Right forelimb (tissue), 1 donor: ENCODE measurements around the gene NRL.
A peak's percentile ranks its signal among the peaks of the same experiment; 100 is the strongest.

Experiments used
- DNase-seq: peaks from one replicate; pipeline ENCODE4 v3.0.0-alpha.2; 2018

The NRL gene

GRCh38 chr14:24098927-24099813 is 15.6 kb downstream of the NRL start:
- no peak for DNase-seq

- no peak for DNase-seq
Measured at GRCh38 chr14:24098229-24098926, 16.4 kb downstream of the NRL start.

DNA sequence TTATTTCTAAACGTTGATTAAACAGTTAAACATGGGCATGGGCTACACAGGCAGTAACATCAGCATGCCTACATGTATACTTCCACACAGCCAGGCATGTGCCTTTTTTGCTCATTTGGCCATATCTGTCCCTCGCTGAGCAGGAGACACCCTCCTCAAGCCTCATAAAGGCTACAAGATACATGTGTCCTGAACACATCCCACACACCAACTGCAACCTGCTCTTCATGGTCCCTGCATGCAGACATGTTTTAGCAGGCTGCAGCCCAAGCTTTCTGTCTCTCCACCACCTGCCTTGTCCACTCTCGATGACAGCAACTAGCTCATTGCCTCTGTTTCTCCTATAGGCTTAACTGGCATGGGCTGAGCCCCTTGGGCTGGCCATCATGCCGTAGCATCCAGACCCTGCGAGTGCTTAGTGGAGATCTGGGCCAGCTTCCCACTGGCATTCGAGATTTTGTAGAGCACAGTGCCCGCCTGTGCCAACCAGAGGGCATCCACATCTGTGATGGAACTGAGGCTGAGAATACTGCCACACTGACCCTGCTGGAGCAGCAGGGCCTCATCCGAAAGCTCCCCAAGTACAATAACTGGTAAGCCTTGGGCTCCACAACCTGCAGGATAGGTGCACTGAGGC is 18.1 kb downstream of the NRL start:
- DNase-seq: no peak

DNA sequence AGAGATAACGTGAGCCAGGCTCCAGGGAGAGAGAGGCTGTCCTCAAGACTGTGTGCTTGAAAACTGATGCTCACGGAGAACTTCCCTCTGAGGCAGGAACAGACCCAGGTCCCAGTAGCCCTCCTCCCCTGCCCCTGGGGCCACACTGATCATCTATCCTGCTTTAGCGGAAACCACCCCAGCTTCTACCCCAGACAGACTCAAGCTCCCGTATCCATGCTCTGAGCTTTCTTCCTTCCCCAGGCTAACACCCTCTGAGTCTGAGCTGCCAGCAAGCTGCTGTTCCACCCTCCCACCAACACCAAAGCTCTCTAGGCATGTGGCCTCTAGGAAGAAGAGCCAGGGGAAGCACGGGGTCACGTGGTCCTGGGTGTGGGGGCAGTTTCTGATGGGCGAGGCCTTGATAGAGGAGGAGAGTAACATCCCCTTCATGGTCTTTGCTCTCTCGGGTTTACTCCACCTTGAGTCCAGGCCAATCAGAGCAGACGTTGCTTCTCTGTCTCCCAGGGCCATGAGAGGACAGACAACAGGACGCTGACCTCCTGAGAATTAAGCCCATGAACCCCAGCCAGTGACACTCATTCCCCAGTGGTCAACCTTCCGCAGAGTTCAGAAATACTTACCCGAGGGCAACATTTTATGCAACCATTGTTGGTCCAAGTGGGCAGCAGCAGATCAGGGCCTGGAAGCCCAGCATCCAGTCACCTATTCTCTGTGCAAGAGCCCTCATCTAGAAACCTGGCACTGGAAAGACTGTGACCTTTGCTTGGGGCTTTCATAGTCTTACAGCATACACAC is 19.3 kb downstream of the NRL start:
- DNase-seq: peak; percentile 51

DNA sequence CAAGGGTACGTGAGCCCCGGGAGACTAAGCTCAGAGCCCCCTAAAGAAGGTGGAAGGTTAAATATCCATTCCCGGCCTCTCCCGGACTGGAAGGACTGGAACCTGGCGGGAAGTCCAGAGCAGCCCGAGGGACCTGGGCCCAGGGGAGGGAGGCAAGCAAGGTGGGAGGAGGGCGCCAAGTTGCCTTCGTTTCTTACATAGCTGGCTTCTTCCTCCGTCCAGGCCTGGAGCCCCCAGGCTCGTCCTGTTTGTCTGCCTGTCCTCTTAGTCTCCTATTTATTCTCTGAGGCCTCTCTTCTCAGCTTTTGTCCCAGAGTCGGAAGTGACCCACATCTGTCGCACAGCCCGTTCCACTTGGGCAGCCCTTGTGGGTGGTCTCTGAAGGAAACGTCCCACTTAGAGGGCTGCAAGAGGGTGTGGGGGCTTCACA is 19.9 kb downstream of the NRL start:
- DNase-seq: no peak

GRCh38 chr14:24093901-24094840 is 20.6 kb downstream of the NRL start, which contains the start of gene PCK2:
Gene PCK2, plus strand, starts transcription at chr14:24094311. Its CDS starts 95 bp downstream, at chr14:24094406.
- peak; percentile 87 for DNase-seq

DNA sequence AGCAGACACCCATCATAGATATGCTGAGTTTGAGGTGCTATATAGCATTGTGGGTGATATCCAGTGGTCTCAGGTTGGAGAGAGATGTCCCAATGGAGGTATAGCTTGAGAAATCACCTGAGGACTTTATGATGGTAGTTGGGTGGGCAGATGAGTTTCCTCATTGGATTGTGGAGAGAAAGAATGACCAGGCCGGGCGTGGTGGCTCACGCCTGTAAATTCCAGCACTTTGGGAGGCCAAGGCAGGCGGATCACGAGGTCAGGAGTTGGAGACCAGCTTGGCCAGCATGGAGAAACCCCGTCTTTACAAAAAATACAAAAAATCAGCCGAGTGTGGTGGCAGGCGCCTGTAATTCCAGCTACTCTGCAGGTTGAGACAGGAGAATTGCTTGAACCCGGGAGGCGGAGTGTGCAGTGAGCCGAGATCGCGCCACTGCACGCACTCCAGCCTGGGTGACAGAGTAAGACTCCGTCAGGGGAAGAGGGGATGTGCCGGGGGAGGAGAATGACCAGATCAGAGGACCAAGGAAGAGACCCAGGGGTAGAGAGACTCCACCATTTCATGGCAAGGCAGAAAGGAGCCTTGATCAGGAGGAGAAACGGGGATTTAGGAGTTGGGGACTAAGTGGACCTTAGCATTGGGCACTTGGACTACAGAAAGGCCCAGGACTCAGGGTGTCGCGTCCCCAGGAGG is 21.4 kb downstream of the NRL start:
- no peak for DNase-seq

GRCh38 chr14:24092505-24093206 is 22.1 kb downstream of the NRL start:
- no peak for DNase-seq

- no peak for DNase-seq
Measured at GRCh38 chr14:24092110-24092504, 22.6 kb downstream of the NRL start.

- DNase-seq: no peak
Measured at GRCh38 chr14:24089890-24090289, 24.9 kb downstream of the NRL start.

GRCh38 chr14:24088095-24088494 is 26.7 kb downstream of the NRL start:
- DNase-seq: no peak

DNA sequence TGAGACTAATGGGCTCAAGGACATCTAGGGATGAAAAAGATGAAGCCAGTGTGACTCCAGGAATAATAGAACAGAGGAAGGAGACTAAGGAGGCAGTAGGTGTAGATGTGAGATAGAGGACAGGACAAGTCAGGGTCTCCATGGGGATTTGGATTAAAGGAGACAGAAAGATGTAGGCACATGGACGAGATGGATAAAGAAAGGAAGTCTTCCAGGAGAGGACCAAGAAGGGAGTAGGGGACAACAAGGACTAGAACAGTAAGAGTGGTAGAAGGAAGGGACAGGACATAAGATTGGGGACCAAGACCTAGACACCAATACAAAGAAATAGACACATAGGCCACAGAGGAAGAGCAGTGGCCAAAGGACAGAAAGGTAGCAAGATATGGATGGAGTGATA is 27.7 kb downstream of the NRL start:
- DNase-seq: no peak

DNA sequence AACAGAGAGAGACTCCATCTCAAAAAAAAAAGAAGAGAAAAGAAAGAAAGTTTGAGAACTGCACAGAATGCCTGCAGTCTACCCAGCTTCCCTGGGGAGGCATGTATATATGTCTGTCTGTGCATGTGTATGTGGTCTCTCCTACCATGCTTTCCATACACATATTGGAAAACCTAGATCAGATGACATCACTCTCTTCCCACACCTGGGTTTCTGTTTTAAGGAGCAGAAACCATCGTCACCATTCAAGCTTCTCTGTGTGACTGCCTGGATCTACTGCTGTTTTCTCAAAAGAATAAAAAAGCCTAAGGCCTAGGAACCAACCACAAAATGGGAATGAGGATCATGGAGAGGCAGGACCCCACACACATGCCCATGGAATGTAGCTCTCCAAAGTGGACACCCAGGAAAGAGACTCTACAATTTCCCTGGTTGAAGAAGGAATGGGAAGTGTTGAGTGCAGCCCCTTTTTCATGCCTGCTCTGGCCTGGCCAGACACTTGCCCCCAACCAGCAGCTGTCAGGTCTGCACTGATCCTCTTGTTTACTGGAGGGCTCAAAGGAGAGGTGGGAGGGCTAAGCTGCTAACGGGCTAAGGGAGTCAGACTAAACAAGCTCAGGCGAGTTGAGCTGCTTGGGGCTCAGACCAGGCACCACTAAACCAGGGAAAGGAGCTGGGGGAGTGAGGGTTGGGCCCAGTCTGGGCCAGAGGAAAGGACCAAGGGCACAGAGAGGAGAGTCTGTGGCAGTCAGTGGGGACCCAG is 28.4 kb downstream of the NRL start:
- no peak for DNase-seq

DNA sequence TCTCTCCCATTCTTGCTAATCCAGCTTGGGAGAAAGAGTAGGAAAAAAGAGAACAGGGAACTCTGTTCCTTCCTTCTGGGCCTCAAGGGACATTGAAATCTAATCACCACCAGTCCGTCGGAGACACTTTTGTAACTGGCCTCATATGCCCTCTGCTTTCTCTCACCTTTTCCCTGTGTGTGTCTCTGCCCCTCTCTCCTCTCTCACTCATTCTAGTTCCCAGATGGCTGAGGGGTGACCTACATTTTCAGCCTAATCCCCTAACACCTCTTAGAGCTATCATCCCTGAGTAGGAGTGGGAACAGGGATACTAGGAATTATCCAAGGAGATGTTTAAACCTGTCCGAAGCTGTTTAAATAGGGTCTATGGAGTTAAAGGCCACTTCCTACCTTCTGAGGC is 29.5 kb downstream of the NRL start:
- DNase-seq: no peak

DNA sequence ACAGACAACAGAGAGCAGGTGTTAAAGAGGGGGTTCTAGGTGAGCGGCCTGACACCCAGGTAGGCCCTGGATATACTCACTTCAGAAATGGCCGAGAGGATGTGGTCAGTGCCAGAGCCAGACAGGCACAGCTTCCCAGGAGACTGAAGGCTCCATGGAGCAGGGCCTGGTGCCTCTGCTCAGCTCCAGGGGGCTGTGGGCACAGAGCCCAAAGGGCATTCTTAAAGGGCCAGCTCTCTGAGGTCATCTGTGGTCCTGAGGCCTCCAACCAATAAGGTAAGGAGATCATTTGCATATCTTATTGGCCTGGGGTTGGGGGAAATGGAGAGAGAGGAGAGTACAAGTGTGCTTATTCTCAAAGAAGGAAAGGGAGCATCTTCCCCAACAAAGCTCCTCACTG is 30.3 kb downstream of the NRL start:
- no peak for DNase-seq

GRCh38 chr14:24083462-24083861 is 31.3 kb downstream of the NRL start:
- no peak for DNase-seq

DNA sequence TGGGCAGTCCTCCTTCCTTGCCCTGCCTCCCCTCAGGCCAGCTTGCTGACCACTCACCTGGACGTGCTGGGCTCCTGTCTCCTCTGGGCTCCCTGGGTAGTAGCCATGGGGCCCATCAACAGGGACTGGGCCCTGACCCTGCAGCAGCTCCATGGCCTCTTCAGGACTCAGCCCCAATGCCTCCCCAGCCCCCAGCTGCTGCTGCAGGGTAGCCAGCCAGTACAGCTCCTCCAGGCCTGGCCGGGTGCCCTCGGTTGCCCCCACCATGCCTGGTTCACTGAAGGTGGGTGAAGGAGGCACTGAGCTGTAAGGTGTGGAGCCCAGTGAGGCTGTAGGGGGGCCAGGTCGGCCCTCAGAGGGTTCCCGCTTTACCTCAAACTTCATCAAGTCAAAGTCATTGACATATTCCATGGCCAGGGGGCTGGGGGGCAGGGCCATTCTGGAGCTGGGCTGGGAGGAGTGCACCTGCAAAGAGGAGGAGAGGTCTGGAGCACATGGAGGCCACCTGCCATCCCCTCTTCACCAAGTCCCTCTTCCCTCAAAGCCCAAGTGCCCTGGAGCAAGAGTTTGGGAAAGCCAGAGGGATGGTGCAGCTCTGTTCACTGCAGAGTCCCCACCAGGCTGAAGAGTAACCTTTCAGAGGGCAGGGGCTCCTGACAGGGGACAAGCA is 32.2 kb downstream of the NRL start:
- DNase-seq: no peak

DNA sequence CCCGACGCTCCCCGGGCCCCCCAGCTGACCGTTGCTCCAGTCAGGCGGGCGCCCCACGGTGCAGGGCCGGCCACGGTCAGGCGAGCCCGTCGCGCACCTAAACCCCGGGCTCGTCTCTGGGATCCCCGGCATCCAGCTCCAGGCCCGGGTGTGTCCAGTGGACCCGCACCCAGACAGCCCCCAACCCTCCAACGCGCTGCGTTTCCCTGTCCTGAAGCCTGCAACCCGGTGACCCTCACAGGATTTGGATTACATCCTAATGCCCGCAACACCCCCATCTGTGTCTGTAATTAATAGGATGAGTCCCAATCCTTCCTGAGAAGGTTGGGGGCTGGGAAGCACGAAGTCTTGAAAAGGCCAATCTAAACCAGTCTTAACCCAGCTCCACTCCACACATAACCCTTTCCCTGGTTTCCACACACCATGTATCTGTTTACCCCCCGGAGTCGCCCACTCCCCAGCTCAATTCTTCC is 33.0 kb downstream of the NRL start:
- DNase-seq: no peak
